HepG2 (cell line): ENCODE data around the gene TPGS1. TPM values are rescaled to one million over a fixed set of nuclear protein-coding genes. Genes with fewer than 3 reads are reported as not detected.

Experiments
- AHR ChIP-seq: IDR thresholded peaks from 2 replicates; pipeline ENCODE4 v1.6.1; 2018; ENCODE audit warnings: missing genetic modification reagents, missing compliant biosample characterization
- AKAP8 ChIP-seq: sonication (generic); formaldehyde crosslinking; IDR thresholded peaks from 2 replicates; pipeline ENCODE4 v1.5.1; 2020; ENCODE audit warnings: mild to moderate bottlenecking, missing genetic modification reagents
- BORCS8-MEF2B ChIP-seq: sonication (generic); formaldehyde crosslinking; IDR thresholded peaks from 2 replicates; pipeline ENCODE4 v1.8.0; 2022; ENCODE audit warnings: mild to moderate bottlenecking, missing genetic modification reagents
- CAMTA2 ChIP-seq: sonication (generic); formaldehyde crosslinking; IDR thresholded peaks from 2 replicates; pipeline ENCODE4 v1.4.0; 2020; ENCODE audit warnings: mild to moderate bottlenecking, missing genetic modification reagents, borderline replicate concordance
- FOXO1 ChIP-seq: sonication (generic); formaldehyde crosslinking; IDR thresholded peaks from 2 replicates; pipeline ENCODE4 v1.4.0; 2020; ENCODE audit warnings: missing genetic modification reagents
- GABPA ChIP-seq, 2 experiments: IDR thresholded peaks; 2 replicates each; pipeline ENCODE4 v1.6.1; 2011 to 2016; ENCODE audit warnings: low read depth in 2 of 2, low read length in 1 of 2, missing biosample characterization in 1 of 2, missing genetic modification characterization in 1 of 2
- GMEB1 ChIP-seq: sonication (generic); formaldehyde crosslinking; IDR thresholded peaks from 2 replicates; pipeline ENCODE4 v1.5.1; 2020; ENCODE audit warnings: missing genetic modification reagents, mild to moderate bottlenecking, borderline replicate concordance
- HOMEZ ChIP-seq: IDR thresholded peaks from 2 replicates; pipeline ENCODE4 v1.6.1; 2016; ENCODE audit warnings: low read depth
- ISL2 ChIP-seq: sonication (generic); formaldehyde crosslinking; IDR thresholded peaks from 2 replicates; pipeline ENCODE4 v1.5.0; 2020; ENCODE audit warnings: missing genetic modification reagents
- MED8 ChIP-seq: sonication (generic); formaldehyde crosslinking; IDR thresholded peaks from 2 replicates; pipeline ENCODE4 v1.8.1; 2023; ENCODE audit warnings: mild to moderate bottlenecking, missing genetic modification reagents; ENCODE audit not compliant: insufficient replicate concordance
- MXD1 ChIP-seq: sonication (generic); formaldehyde crosslinking; IDR thresholded peaks from 2 replicates; pipeline ENCODE4 v1.4.0; 2020; ENCODE audit warnings: mild to moderate bottlenecking, missing genetic modification reagents
- MXI1 ChIP-seq: IDR thresholded peaks from 3 replicates; pipeline ENCODE4 v1.6.1; 2012; ENCODE audit warnings: low read depth, low read length, inconsistent platforms, borderline replicate concordance
- NCOR1 ChIP-seq: fragments of 200-600 bp; sonication (generic); IDR thresholded peaks from 2 replicates; pipeline ENCODE4 v1.7.0; 2017; ENCODE audit warnings: antibody characterized with exemption, low read length, borderline replicate concordance
- NFE2L1 ChIP-seq: sonication (generic); formaldehyde crosslinking; IDR thresholded peaks from 2 replicates; pipeline ENCODE4 v1.4.0; 2020; ENCODE audit warnings: missing genetic modification reagents, mild to moderate bottlenecking, borderline replicate concordance
- PHF5A ChIP-seq: IDR thresholded peaks from one replicate; pipeline ENCODE4 v1.6.1; 2018; ENCODE audit warnings: low read depth, missing genetic modification reagents; ENCODE audit not compliant: unreplicated experiment
- SIX1 ChIP-seq: sonication (generic); formaldehyde crosslinking; IDR thresholded peaks from 2 replicates; pipeline ENCODE4 v1.4.0; 2020; ENCODE audit warnings: missing genetic modification reagents, borderline replicate concordance
- SMARCE1 ChIP-seq: fragments of 450-650 bp; IDR thresholded peaks from 2 replicates; pipeline ENCODE4 v1.6.1; 2017; ENCODE audit warnings: borderline replicate concordance
- SRSF9 ChIP-seq: fragments of 200-400 bp; formaldehyde crosslinking; IDR thresholded peaks from 2 replicates; pipeline ENCODE4 v1.6.1; 2018; ENCODE audit warnings: borderline replicate concordance, mild to moderate bottlenecking, low read depth, low read length; ENCODE audit not compliant: insufficient read depth, poor library complexity, severe bottlenecking
- STAG1 ChIP-seq: sonication (generic); formaldehyde crosslinking; IDR thresholded peaks from 2 replicates; pipeline ENCODE4 v1.4.0; 2020; ENCODE audit warnings: missing genetic modification reagents
- TARDBP ChIP-seq: sonication (generic); formaldehyde crosslinking; IDR thresholded peaks from 2 replicates; pipeline ENCODE4 v1.8.0; 2022; ENCODE audit warnings: mild to moderate bottlenecking, missing genetic modification reagents
- ZNF101 ChIP-seq: sonication (generic); formaldehyde crosslinking; IDR thresholded peaks from 2 replicates; pipeline ENCODE4 v1.4.0; 2020; ENCODE audit warnings: mild to moderate bottlenecking, low read depth, missing genetic modification reagents, borderline replicate concordance
- ZNF282 ChIP-seq: fragments of 450-650 bp; IDR thresholded peaks from 2 replicates; pipeline ENCODE4 v1.6.1; 2018; ENCODE audit not compliant: partially characterized antibody
- ZNF430 ChIP-seq: sonication (generic); formaldehyde crosslinking; IDR thresholded peaks from 2 replicates; pipeline ENCODE4 v1.9.0; 2021; ENCODE audit warnings: mild to moderate bottlenecking, missing genetic modification reagents
- ZNF484 ChIP-seq: sonication (generic); formaldehyde crosslinking; IDR thresholded peaks from 2 replicates; pipeline ENCODE4 v1.5.1; 2020; ENCODE audit warnings: mild to moderate bottlenecking, low read depth, missing genetic modification reagents, borderline replicate concordance
- ZNF510 ChIP-seq: sonication (generic); formaldehyde crosslinking; IDR thresholded peaks from 2 replicates; pipeline ENCODE4 v1.4.0; 2020; ENCODE audit warnings: low read depth, mild to moderate bottlenecking, missing genetic modification reagents
- ZSCAN29 ChIP-seq: sonication (generic); formaldehyde crosslinking; conservative IDR thresholded peaks from 2 replicates; pipeline ENCODE4 v1.4.0; 2020; ENCODE audit warnings: mild to moderate bottlenecking, missing genetic modification reagents
- polyA plus RNA-seq, 8 experiments: library from polyadenylated mRNA; depleted of rRNA in 3 of 8; stranded (reverse) in 7 of 8; unstranded in 1 of 8; fragments of >200 nt; fragmentation: Illumina TruSeq in 4 of 8; extraction: Trizol in 4 of 8; gene quantifications; 2 replicates each; pipeline versions ENCODE4 v1.2.1 to v1.2.3, GENCODE V29; 2011 to 2016; ENCODE audit warnings: low read depth in 4 of 8, missing spikeins in 1 of 8, mixed read lengths in 1 of 8; ENCODE audit not compliant: insufficient read depth in 1 of 8
- total RNA-seq, 5 experiments: library from RNA; depleted of rRNA; stranded (reverse); fragments of >200 nt; fragmentation: Illumina TruSeq; extraction: Trizol; gene quantifications; 2 replicates each; pipeline ENCODE4 v1.2.3, GENCODE V29; 2016; ENCODE audit warnings: low read depth in 1 of 5
- TF ChIP-seq, protein P1 (sequence below): IDR thresholded peaks from 2 replicates; pipeline ENCODE4 v1.6.1; 2012; ENCODE audit warnings: inconsistent platforms

The TPGS1 gene
- total and polyA plus RNA-seq, 2 of the 13 experiments (the other 11 are each of a cell fraction or from before 2014, with no cell fraction given), result 1.1 to 6.2 TPM

DNA sequence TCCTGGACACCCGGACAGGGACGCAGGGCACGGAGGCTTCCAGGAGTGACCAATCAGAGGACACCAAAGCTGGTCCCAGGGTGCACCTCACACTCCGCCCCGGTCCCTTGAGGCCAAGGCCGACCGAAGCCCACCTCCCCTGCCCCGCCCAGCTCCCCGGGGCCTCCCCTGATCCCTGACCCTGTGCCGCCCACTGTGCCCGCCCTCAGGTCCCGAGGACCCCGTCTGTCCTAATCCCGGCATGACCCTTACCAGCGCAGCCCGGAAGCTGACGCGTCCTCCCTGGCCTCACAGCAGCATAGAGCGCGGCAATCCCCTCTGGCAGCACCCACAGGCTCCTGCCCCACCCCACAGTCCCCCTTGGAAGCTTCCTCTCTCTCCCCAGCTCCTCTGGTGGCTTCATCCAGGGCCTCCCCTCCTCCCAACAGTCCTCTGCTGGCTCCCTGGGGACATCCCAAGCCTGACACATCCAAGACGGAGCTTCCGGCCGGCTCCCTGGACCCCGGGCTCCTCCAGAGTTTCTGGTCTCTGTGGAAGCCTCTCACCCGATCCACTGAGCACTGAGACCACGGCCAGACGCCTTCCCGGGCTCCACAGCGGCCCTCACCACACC lies 16.9 kb downstream of the TPGS1 start (continued):
- TF ChIP-seq GABPA (IDR thresholded peaks at IDR 0.05; ENCODE audit: low read depth, low read length) (peak; percentile 47; the same call in 1 of the 2 replicates), GABPA (CRISPR knock-in tag; IDR thresholded peaks at IDR 0.05; ENCODE audit: low read depth) (peak; percentile 83), AHR (CRISPR knock-in tag) (no peak), ZSCAN29 (CRISPR knock-in tag) (0 out of 2 replicates have a peak, but pooled peaks have one; percentile 42), NCOR1 (peak; percentile 60; the same call in 1 of the 2 replicates), STAG1 (CRISPR knock-in tag) (0 out of 2 replicates have a peak, but pooled peaks have one; percentile 8), ZNF510 (CRISPR knock-in tag) (no peak), SIX1 (CRISPR knock-in tag) (0 out of 2 replicates have a peak, but pooled peaks have one; percentile 25), ZNF282 (no peak), FOXO1 (CRISPR knock-in tag) (peak; percentile 74), GMEB1 (CRISPR knock-in tag) (peak; percentile 65; the same call in 1 of the 2 replicates), MED8 (CRISPR knock-in tag) (peak; percentile 77), TARDBP (CRISPR knock-in tag) (peak; percentile 91), CAMTA2 (CRISPR knock-in tag) (no peak), ZNF484 (no peak), MXD1 (CRISPR knock-in tag) (peak; percentile 57; the same call in 1 of the 2 replicates), BORCS8-MEF2B (peak; percentile 34; the same call in 1 of the 2 replicates), SRSF9 (no peak), HOMEZ (CRISPR knock-in tag) (no peak), MXI1 (no peak; the same call in 2 of the 3 replicates), ZNF430 (peak; percentile 71; the same call in 1 of the 2 replicates), NFE2L1 (CRISPR knock-in tag) (no peak), AKAP8 (CRISPR knock-in tag) (peak; percentile 94), ZNF101 (CRISPR knock-in tag) (no peak), ISL2 (CRISPR knock-in tag) (peak; percentile 70), SMARCE1 (no peak), PHF5A (peak; percentile 62)
- TF ChIP-seq, protein P1, sequence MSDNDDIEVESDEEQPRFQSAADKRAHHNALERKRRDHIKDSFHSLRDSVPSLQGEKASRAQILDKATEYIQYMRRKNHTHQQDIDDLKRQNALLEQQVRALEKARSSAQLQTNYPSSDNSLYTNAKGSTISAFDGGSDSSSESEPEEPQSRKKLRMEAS, result peak; percentile 71
